ENCODE results near the gene SRPX2.

- no peak for TF ChIP-seq CTCF (IDR thresholded peaks at IDR 0.05; ENCODE audit: poor library complexity)
- TF ChIP-seq EZH2 (IDR thresholded peaks at IDR 0.05; ENCODE audit: borderline replicate concordance): no peak
Measured at GRCh38 chrX:100696699-100697351, 52.8 kb downstream of the SRPX2 start.
